A549 (cell line): ENCODE measurements around the gene CIAO2A. TPM values are rescaled to one million over a fixed set of nuclear protein-coding genes. Genes with fewer than 3 reads are reported as not detected.

Source experiments
- ATAC-seq, 2 experiments: fragments of 200-7000 bp in 1 of 2; fragments of >200 bp in 1 of 2; cut with Nextera tagmentation in 1 of 2; cut with Tn5 transposase in 1 of 2; 3 replicates each; pipeline versions ENCODE4 v1.8.0 to v1.9.1; 2018 to 2020; ENCODE audit warnings: mild to moderate bottlenecking in 1 of 2, moderate library complexity in 1 of 2
- CTCF ChIA-PET: fragments of 300-600 bp; sonication (Branson Sonifier 250); formaldehyde crosslinking; extraction: SDS; loops from one replicate; lab custom pipeline; 2021; ENCODE audit warnings: antibody characterized with exemption, inconsistent platforms; lab: Yijun Ruan, JAX
- POLR2A ChIA-PET: fragments of 350-600 bp; formaldehyde crosslinking; extraction: SDS; loops from one replicate; lab custom pipeline; 2021; ENCODE audit warnings: antibody characterized with exemption, inconsistent platforms; lab: Yijun Ruan, JAX
- DNase-seq, 2 experiments: peaks; one replicate each; pipeline versions ENCODE4 v3.0.0 to v3.0.0-alpha.2; 2011 to 2016; ENCODE audit warnings: low read depth in 1 of 2, low spot score in 1 of 2
- FAIRE-seq: peaks from 2 replicates; lab custom pipeline; 2011; peaks lifted over from hg19 to GRCh38; lab: Jason Lieb, UNC
- H3K27ac ChIP-seq, 2 experiments: fragments of >200 bp; sonication (Bioruptor Twin); formaldehyde crosslinking; 3 replicates each; pipeline ENCODE4 v1.5.1; 2016 to 2017
- H3K4me1 ChIP-seq: fragments of >200 bp; sonication (Bioruptor Twin); formaldehyde crosslinking; 3 replicates; pipeline ENCODE4 v1.6.1; 2016
- H3K4me2 ChIP-seq: fragments of >200 bp; sonication (Bioruptor Twin); formaldehyde crosslinking; 3 replicates; pipeline ENCODE4 v1.6.1; 2016
- H3K4me3 ChIP-seq: fragments of >200 bp; sonication (Bioruptor Twin); formaldehyde crosslinking; 3 replicates; pipeline ENCODE4 v1.5.1; 2016
- H3K9me3 ChIP-seq: fragments of >200 bp; sonication (Bioruptor Twin); formaldehyde crosslinking; 3 replicates; pipeline ENCODE4 v1.6.1; 2016
- BCL3 ChIP-seq: fragments of >200 bp; sonication (Bioruptor Twin); formaldehyde crosslinking; IDR thresholded peaks from 3 replicates; pipeline ENCODE4 v1.6.1; 2016
- BHLHE40 ChIP-seq: IDR thresholded peaks from 2 replicates; pipeline ENCODE4 v1.6.1; 2012; ENCODE audit warnings: low read depth, low read length, inconsistent platforms
- CBX8 ChIP-seq: fragments of 200-600 bp; sonication (generic); IDR thresholded peaks from 2 replicates; pipeline ENCODE4 v1.6.1; 2016
- CEBPB ChIP-seq, 2 experiments: fragments of >200 bp in 1 of 2; sonication (Bioruptor Twin) in 1 of 2; formaldehyde crosslinking in 1 of 2; IDR thresholded peaks; 2 replicates each; pipeline ENCODE4 v1.6.1; 2012 to 2016
- CHD2 ChIP-seq: fragments of 150-350 bp; IDR thresholded peaks from 2 replicates; pipeline ENCODE4 v1.6.1; 2014; ENCODE audit warnings: low read length; ENCODE audit not compliant: partially characterized antibody
- CHD4 ChIP-seq: fragments of 200-600 bp; sonication (generic); IDR thresholded peaks from 2 replicates; pipeline ENCODE4 v1.6.1; 2016; ENCODE audit warnings: antibody characterized with exemption, mild to moderate bottlenecking, borderline replicate concordance
- CTCF ChIP-seq: fragments of >200 bp; sonication (Bioruptor Twin); formaldehyde crosslinking; IDR thresholded peaks from 3 replicates; pipeline ENCODE4 v1.5.1; 2016
- EHMT2 ChIP-seq: fragments of 200-600 bp; sonication (generic); IDR thresholded peaks from 2 replicates; pipeline ENCODE4 v1.6.1; 2016; ENCODE audit warnings: antibody characterized with exemption, low read depth, mild to moderate bottlenecking, moderate library complexity
- EP300 ChIP-seq, 2 experiments: fragments of >200 bp; sonication (Bioruptor Twin); formaldehyde crosslinking; IDR thresholded peaks; 2 replicates in 1 of 2; 3 replicates in 1 of 2; pipeline ENCODE4 v1.6.1; 2016 to 2017
- FOSB ChIP-seq: fragments of 250-450 bp; sonication (Bioruptor Pico); IDR thresholded peaks from 2 replicates; pipeline ENCODE4 v1.5.0; 2020; ENCODE audit warnings: mild to moderate bottlenecking, moderate library complexity
- HOXA7 ChIP-seq: fragments of 250-450 bp; sonication (Bioruptor Pico); IDR thresholded peaks from 2 replicates; pipeline ENCODE4 v1.5.0; 2020; ENCODE audit warnings: mild to moderate bottlenecking, moderate library complexity
- HOXB13 ChIP-seq: fragments of 250-450 bp; sonication (Bioruptor Pico); IDR thresholded peaks from 2 replicates; pipeline ENCODE4 v1.5.0; 2020; ENCODE audit warnings: low read depth, mild to moderate bottlenecking, moderate library complexity
- JUN ChIP-seq, 2 experiments: fragments of >200 bp; sonication (Bioruptor Twin); formaldehyde crosslinking; IDR thresholded peaks; 2 replicates in 1 of 2; 3 replicates in 1 of 2; pipeline ENCODE4 v1.6.1; 2016 to 2017
- NFE2L2 ChIP-seq: fragments of 150-350 bp; conservative IDR thresholded peaks from 2 replicates; pipeline ENCODE4 v1.6.1; 2014; ENCODE audit warnings: low read length
- POLR2A ChIP-seq: IDR thresholded peaks from 2 replicates; pipeline ENCODE4 v1.6.1; 2012; ENCODE audit warnings: mild to moderate bottlenecking, low read length
- RAD21 ChIP-seq, 2 experiments: fragments of >200 bp in 1 of 2; sonication (Bioruptor Twin) in 1 of 2; formaldehyde crosslinking in 1 of 2; IDR thresholded peaks in 1 of 2; conservative IDR thresholded peaks in 1 of 2; 2 replicates in 1 of 2; 3 replicates in 1 of 2; pipeline ENCODE4 v1.6.1; 2012 to 2018; ENCODE audit warnings: inconsistent platforms in 1 of 2
- RARB ChIP-seq: fragments of 250-450 bp; sonication (Bioruptor Pico); IDR thresholded peaks from 2 replicates; pipeline ENCODE4 v1.8.0; 2021; ENCODE audit warnings: mild to moderate bottlenecking, moderate library complexity
- RCOR1 ChIP-seq: fragments of 150-350 bp; IDR thresholded peaks from 2 replicates; pipeline ENCODE4 v1.6.1; 2014; ENCODE audit warnings: antibody characterized with exemption, low read length, low read depth
- RNF2 ChIP-seq: fragments of 200-600 bp; sonication (generic); IDR thresholded peaks from 2 replicates; pipeline ENCODE4 v1.6.1; 2016; ENCODE audit warnings: low read depth, mild to moderate bottlenecking, antibody characterized with exemption, moderate library complexity, borderline replicate concordance
- WGBS: methylation state at CpG from one replicate; pipeline ENCODE4 v1.1.6; 2017; ENCODE audit errors: missing lambda C conversion rate; 5-methylcytosine and 5-hydroxymethylcytosine counted together
- polyA plus RNA-seq, 4 experiments: library from polyadenylated mRNA; depleted of rRNA in 3 of 4; stranded (reverse); fragments of >200 nt; fragmentation: RNase III in 1 of 4; extraction: RNeasy Plus Mini Kit Qiagen cat#74134 plus additional on column Dnase treatment in 1 of 4; gene quantifications; 2 replicates in 3 of 4; 3 replicates in 1 of 4; pipeline ENCODE4 v1.2.3, GENCODE V29; 2011 to 2017
- TF ChIP-seq, protein P1 (sequence below): fragments of >200 bp; sonication (Bioruptor Twin); formaldehyde crosslinking; IDR thresholded peaks from 2 replicates; pipeline ENCODE4 v1.6.1; 2016
- TF ChIP-seq, protein P2 (sequence below): IDR thresholded peaks from 2 replicates; pipeline ENCODE4 v1.6.1; 2012
- TF ChIP-seq, protein P3 (sequence below): fragments of 450-650 bp; IDR thresholded peaks from 2 replicates; pipeline ENCODE4 v1.6.1; 2014; ENCODE audit warnings: antibody characterized with exemption

Gene CIAO2A
- polyA plus RNA-seq, 2 of the 4 experiments (the other 2 are of a cell fraction) = 156 to 231 TPM

DNA sequence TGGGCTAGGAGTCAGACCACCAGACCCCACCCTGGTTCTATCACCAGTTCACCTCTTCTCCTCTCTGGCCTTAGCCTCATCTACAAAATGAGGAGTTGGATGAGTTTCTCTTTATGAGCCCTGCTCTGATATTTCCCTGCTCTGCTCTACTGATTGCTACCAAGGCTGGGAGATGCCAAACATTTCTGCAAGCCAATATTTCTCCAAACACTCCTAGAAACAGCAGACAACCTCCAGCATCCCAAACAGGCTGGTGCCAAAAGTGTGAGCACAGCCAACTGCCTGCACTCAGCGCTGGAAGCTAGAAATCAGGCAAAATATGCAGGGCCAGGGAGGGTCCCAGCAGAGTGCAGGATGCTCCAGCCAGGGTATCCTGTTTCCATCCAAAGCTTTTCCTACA lies 58.1 kb downstream of the CIAO2A start:
- CTCF ChIA-PET = interaction anchor here (1.0 to 3.5 kb wide), 4 partner anchors 11 to 283 kb away, joined by 3 to 23 read pairs (median 7); partner anchors contain the start of gene DAPK2
- Histone ChIP-seq H3K4me1 (no peaks in the 10 kb centered on the region), H3K4me3 (no peak overlapping the region), H3K27ac (no peak overlapping the region), H3K9me3 (no peaks in the 10 kb centered on the region), H3K4me2 (no peak overlapping the region)
- WGBS = 100% methylated on average over 1 of the region's 1 CpG
- FAIRE-seq (no peak), DNase-seq (no peak), ATAC-seq (no peak)
- POLR2A ChIA-PET = no interaction called here
- TF ChIP-seq JUN (IDR thresholded peaks at IDR 0.05) (no peak), CEBPB (IDR thresholded peaks at IDR 0.05) (no peak), CHD2 (no peak), RNF2 (no peak), POLR2A (no peak)

DNA sequence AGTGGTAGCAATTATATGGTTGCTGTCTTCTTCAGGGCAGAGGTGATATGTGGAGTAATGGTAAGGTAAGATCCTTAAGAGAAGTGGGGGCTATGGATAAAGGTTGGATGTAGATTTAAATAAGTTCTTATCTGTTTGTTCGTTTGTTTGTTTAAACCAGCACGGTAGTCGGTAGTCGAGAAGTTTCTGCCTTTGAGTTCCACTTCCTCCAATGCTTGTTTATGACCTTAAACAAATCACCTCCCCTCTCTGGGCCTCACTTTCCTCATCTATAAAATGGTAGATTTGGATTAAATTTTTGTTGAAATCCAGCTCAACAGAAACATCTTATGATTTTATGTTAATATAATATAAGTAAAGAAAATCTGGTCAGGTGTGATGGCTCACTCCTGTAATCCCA lies 59.1 kb downstream of the CIAO2A start:
- WGBS = 62% methylated on average over 4 of the region's 4 CpGs
- no peak overlapping the region for H3K4me3 ChIP-seq
- DNase-seq (no peak), ATAC-seq (no peak), FAIRE-seq (no peak)
- H3K4me2 ChIP-seq = no peak overlapping the region
- no peak overlapping the region for H3K27ac ChIP-seq
- H3K9me3 ChIP-seq = no peaks in the 10 kb centered on the region
- CTCF ChIA-PET = interaction anchor here (0.8 to 2.3 kb wide), 2 partner anchors 12 to 13 kb away, joined by 3 to 8 read pairs; partner anchors contain the start of gene DAPK2
- POLR2A ChIA-PET = no interaction called here
- no peaks in the 10 kb centered on the region for H3K4me1 ChIP-seq
- TF ChIP-seq EHMT2 (no peak), FOSB (CRISPR knock-in tag) (no peak), HOXA7 (CRISPR knock-in tag) (no peak), CTCF (no peak), CHD4 (no peak), RCOR1 (no peak), CHD2 (no peak), BCL3 (no peak), BHLHE40 (no peak), EP300 (IDR thresholded peaks at IDR 0.05) (no peak), RAD21 (conservative IDR thresholded peaks at IDR 0.05 in 1 of 2, IDR thresholded peaks at IDR 0.05 in 1 of 2) (no peak), NFE2L2 (no peak), HOXB13 (CRISPR knock-in tag) (no peak), CBX8 (no peak), CEBPB (IDR thresholded peaks at IDR 0.05) (no peak), RARB (no peak)
- TF ChIP-seq, protein P1, sequence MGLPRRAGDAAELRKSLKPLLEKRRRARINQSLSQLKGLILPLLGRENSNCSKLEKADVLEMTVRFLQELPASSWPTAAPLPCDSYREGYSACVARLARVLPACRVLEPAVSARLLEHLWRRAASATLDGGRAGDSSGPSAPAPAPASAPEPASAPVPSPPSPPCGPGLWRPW = no peak
- TF ChIP-seq, protein P2, sequence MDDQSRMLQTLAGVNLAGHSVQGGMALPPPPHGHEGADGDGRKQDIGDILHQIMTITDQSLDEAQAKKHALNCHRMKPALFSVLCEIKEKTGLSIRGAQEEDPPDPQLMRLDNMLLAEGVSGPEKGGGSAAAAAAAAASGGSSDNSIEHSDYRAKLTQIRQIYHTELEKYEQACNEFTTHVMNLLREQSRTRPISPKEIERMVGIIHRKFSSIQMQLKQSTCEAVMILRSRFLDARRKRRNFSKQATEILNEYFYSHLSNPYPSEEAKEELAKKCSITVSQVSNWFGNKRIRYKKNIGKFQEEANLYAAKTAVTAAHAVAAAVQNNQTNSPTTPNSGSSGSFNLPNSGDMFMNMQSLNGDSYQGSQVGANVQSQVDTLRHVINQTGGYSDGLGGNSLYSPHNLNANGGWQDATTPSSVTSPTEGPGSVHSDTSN = no peak
- TF ChIP-seq, protein P3, sequence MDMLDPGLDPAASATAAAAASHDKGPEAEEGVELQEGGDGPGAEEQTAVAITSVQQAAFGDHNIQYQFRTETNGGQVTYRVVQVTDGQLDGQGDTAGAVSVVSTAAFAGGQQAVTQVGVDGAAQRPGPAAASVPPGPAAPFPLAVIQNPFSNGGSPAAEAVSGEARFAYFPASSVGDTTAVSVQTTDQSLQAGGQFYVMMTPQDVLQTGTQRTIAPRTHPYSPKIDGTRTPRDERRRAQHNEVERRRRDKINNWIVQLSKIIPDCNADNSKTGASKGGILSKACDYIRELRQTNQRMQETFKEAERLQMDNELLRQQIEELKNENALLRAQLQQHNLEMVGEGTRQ = no peak
